ENCODE results near the gene LBH.
"Not testable (repeated sequence)": the region's sequence is repeated elsewhere in the genome, so short reads cannot be mapped to it uniquely, and the experiment has no call there.

Gene LBH

GRCh38 chr2:30259071-30259470 lies 27.7 kb downstream of the LBH start:
- no peak for DNase-seq (ENCODE audit: low read depth)

GRCh38 chr2:30259827-30260679 lies 28.7 kb downstream of the LBH start:
- no peak for DNase-seq (ENCODE audit: low read depth)

GRCh38 chr2:30260941-30261340 lies 29.6 kb downstream of the LBH start:
- DNase-seq (ENCODE audit: low read depth) = no peak

- no peak for DNase-seq (ENCODE audit: low read depth)
Measured at GRCh38 chr2:30261695-30262211, 30.4 kb downstream of the LBH start.

GRCh38 chr2:30262716-30263309 lies 31.5 kb downstream of the LBH start:
- DNase-seq (ENCODE audit: low read depth) = no peak

- no peak for DNase-seq (ENCODE audit: low read depth)
Measured at GRCh38 chr2:30264274-30264673, 32.9 kb downstream of the LBH start.

- no peak for DNase-seq (ENCODE audit: low read depth)
Measured at GRCh38 chr2:30265052-30266015, 34.0 kb downstream of the LBH start.

GRCh38 chr2:30266051-30266621 lies 34.8 kb downstream of the LBH start:
- DNase-seq (ENCODE audit: low read depth) = peak; percentile 34

GRCh38 chr2:30266705-30267104 lies 35.4 kb downstream of the LBH start:
- DNase-seq (ENCODE audit: low read depth) = no peak

GRCh38 chr2:30267161-30267975 lies 36.0 kb downstream of the LBH start:
- DNase-seq (ENCODE audit: low read depth) = peak; percentile 41

- DNase-seq (ENCODE audit: low read depth) = no peak
Measured at GRCh38 chr2:30268296-30268871, 37.0 kb downstream of the LBH start.

GRCh38 chr2:30269114-30269770 lies 37.9 kb downstream of the LBH start:
- not testable (repeated sequence) for DNase-seq (ENCODE audit: low read depth)

- no peak for DNase-seq (ENCODE audit: low read depth)
Measured at GRCh38 chr2:30269771-30270145, 38.4 kb downstream of the LBH start.

- no peak for DNase-seq (ENCODE audit: low read depth)
Measured at GRCh38 chr2:30270166-30270565, 38.8 kb downstream of the LBH start.

GRCh38 chr2:30271301-30271700 lies 40.0 kb downstream of the LBH start:
- DNase-seq (ENCODE audit: low read depth) = no peak

GRCh38 chr2:30272286-30272685 lies 41.0 kb downstream of the LBH start:
- DNase-seq (ENCODE audit: low read depth) = no peak

GRCh38 chr2:30272761-30273573 lies 41.6 kb downstream of the LBH start:
- no peak for DNase-seq (ENCODE audit: low read depth)

GRCh38 chr2:30273574-30273929 lies 42.2 kb downstream of the LBH start:
- no peak for DNase-seq (ENCODE audit: low read depth)

GRCh38 chr2:30275256-30275655 lies 43.9 kb downstream of the LBH start:
- DNase-seq (ENCODE audit: low read depth) = no peak

Data from activated T-helper 9 cell treated with anti-CD3 and anti-CD28 coated beads, Interleukin-2, amount 50 U/mL, for 16 hours (primary cell).